Endothelial cell of umbilical vein (primary cell): ENCODE results near the gene PPP1R11. TPM values are rescaled to one million over a fixed set of nuclear protein-coding genes. Genes with fewer than 3 reads are reported as not detected.

Experiments used
- BruUV-seq: library from RNA; stranded (reverse); fragments of 400-500 nt; replicated peaks from 2 replicates; lab custom pipeline; 2021; lab: Mats Ljungman, UMichigan
- CTCF ChIA-PET: fragments of 300-600, 350-600 bp; sonication (Branson Sonifier 250); formaldehyde crosslinking; loops from one replicate; lab custom pipeline; 2021; ENCODE audit warnings: antibody characterized with exemption, inconsistent platforms; lab: Charles Lee
- POLR2A ChIA-PET: fragments of 300-600, 350-600 bp; sonication (Branson Sonifier 250); formaldehyde crosslinking; loops from one replicate; lab custom pipeline; 2021; ENCODE audit warnings: antibody characterized with exemption, inconsistent platforms; lab: Charles Lee
- DNase-seq: peaks from one replicate; pipeline ENCODE4 v3.0.0-alpha.2; 2011; ENCODE audit warnings: low read depth, low spot score
- FAIRE-seq: peaks from 2 replicates; lab custom pipeline; 2011; peaks lifted over from hg19 to GRCh38; lab: Jason Lieb, UNC
- H2AFZ ChIP-seq: 2 replicates; pipeline ENCODE4 v1.6.0; 2012; ENCODE audit warnings: low read depth, low read length, control low read depth, inconsistent platforms
- H3K27ac ChIP-seq: 2 replicates; pipeline ENCODE4 v1.5.1; 2011; ENCODE audit warnings: low read depth, mild to moderate bottlenecking, control low read depth, low read length, moderate library complexity; ENCODE audit not compliant: insufficient read depth
- H3K27me3 ChIP-seq, 2 experiments: 2 replicates each; pipeline versions ENCODE4 v1.6.0 to v1.6.1; 2011; ENCODE audit warnings: low read length in 2 of 2, mixed read lengths in 1 of 2; ENCODE audit not compliant: control insufficient read depth in 2 of 2, insufficient read depth in 2 of 2
- H3K36me3 ChIP-seq, 2 experiments: 2 replicates in 1 of 2; 3 replicates in 1 of 2; pipeline ENCODE4 v1.5.1; 2011; ENCODE audit warnings: low read length in 2 of 2, mild to moderate bottlenecking in 1 of 2, moderate library complexity in 1 of 2; ENCODE audit not compliant: control insufficient read depth in 2 of 2, insufficient read depth in 2 of 2; ENCODE audit errors: extremely low read depth in 1 of 2
- H3K4me1 ChIP-seq: 3 replicates; pipeline ENCODE4 v1.5.1; 2011; ENCODE audit warnings: mild to moderate bottlenecking, low read length; ENCODE audit not compliant: control insufficient read depth, insufficient read depth; ENCODE audit errors: extremely low read depth
- H3K4me2 ChIP-seq: 2 replicates; pipeline ENCODE4 v1.6.1; 2011; ENCODE audit warnings: low read length, control low read depth, mixed read lengths; ENCODE audit not compliant: insufficient read depth
- H3K4me3 ChIP-seq, 3 experiments: fragments of 200-600 bp in 1 of 3; sonication (generic), shearing (Covaris generic) in 1 of 3; replicated peaks in 1 of 3; 2 replicates each; pipeline ENCODE4 v1.5.1; 2011 to 2016; ENCODE audit warnings: control low read depth in 3 of 3, low read length in 3 of 3, mild to moderate bottlenecking in 2 of 3, inconsistent platforms in 1 of 3, low read depth in 1 of 3, moderate library complexity in 1 of 3; ENCODE audit not compliant: insufficient read depth in 1 of 3
- H3K79me2 ChIP-seq: 2 replicates; pipeline ENCODE4 v1.6.0; 2012; ENCODE audit warnings: low read length, inconsistent platforms; ENCODE audit not compliant: control insufficient read depth, insufficient read depth
- H3K9ac ChIP-seq: replicated peaks from 2 replicates; pipeline ENCODE3; 2011; ENCODE audit warnings: low read length, control low read depth; ENCODE audit not compliant: insufficient read depth; ENCODE audit errors: extremely low read depth
- H3K9me1 ChIP-seq: replicated peaks from 3 replicates; pipeline ENCODE4 v1.6.0; 2011; ENCODE audit warnings: mild to moderate bottlenecking, low read length; ENCODE audit not compliant: control insufficient read depth, insufficient read depth; ENCODE audit errors: extremely low read depth
- H3K9me3 ChIP-seq: replicated peaks from 2 replicates; pipeline ENCODE4 v1.5.1; 2012; ENCODE audit warnings: low read length, inconsistent platforms; ENCODE audit not compliant: control insufficient read depth, insufficient read depth
- H4K20me1 ChIP-seq: replicated peaks from 2 replicates; pipeline ENCODE3; 2011; ENCODE audit warnings: mild to moderate bottlenecking, low read length; ENCODE audit not compliant: control insufficient read depth, insufficient read depth; ENCODE audit errors: extremely low read depth
- CTCF ChIP-seq, 2 donors: IDR thresholded peaks; 1 replicate in 1 of 2; 2 replicates in 1 of 2; pipeline ENCODE4 v1.5.1; 2011; ENCODE audit warnings: low read length in 2 of 2, mild to moderate bottlenecking in 2 of 2, moderate library complexity in 2 of 2, control low read depth in 1 of 2, inconsistent platforms in 1 of 2, low read depth in 1 of 2; ENCODE audit not compliant: insufficient read depth in 1 of 2; ENCODE audit errors: extremely low read depth in 1 of 2
- EZH2 ChIP-seq: IDR thresholded peaks from 2 replicates; pipeline ENCODE4 v1.6.1; 2012; ENCODE audit warnings: borderline replicate concordance, low read depth, mild to moderate bottlenecking, moderate library complexity, low read length, inconsistent platforms; ENCODE audit not compliant: severe bottlenecking
- FOS ChIP-seq: IDR thresholded peaks from 2 replicates; pipeline ENCODE4 v1.6.1; 2011; ENCODE audit warnings: mild to moderate bottlenecking, low read length, moderate library complexity, borderline replicate concordance; ENCODE audit not compliant: insufficient read depth
- GATA2 ChIP-seq: IDR thresholded peaks from 2 replicates; pipeline ENCODE4 v1.7.0; 2011; ENCODE audit warnings: low read depth, mild to moderate bottlenecking, moderate library complexity, mixed read lengths, low read length; ENCODE audit not compliant: insufficient read length, insufficient read depth
- JUN ChIP-seq: IDR thresholded peaks from 2 replicates; pipeline ENCODE4 v1.6.1; 2011; ENCODE audit warnings: borderline replicate concordance, low read depth; ENCODE audit not compliant: insufficient read length, insufficient read depth
- MAX ChIP-seq: IDR thresholded peaks from 2 replicates; pipeline ENCODE4 v1.6.1; 2011; ENCODE audit not compliant: insufficient read depth, insufficient read length
- MYC ChIP-seq: IDR thresholded peaks from one replicate; pipeline ENCODE4 v1.6.1; 2011; ENCODE audit warnings: mild to moderate bottlenecking, low read depth, low read length
- POLR2A ChIP-seq: IDR thresholded peaks from 2 replicates; pipeline ENCODE4 v1.6.1; 2012; ENCODE audit warnings: low read depth, mild to moderate bottlenecking, control low read depth, low read length
- POLR2AphosphoS5 ChIP-seq: IDR thresholded peaks from 2 replicates; pipeline ENCODE4 v1.6.1; 2012; ENCODE audit warnings: low read depth, mild to moderate bottlenecking, control low read depth, low read length, moderate library complexity; ENCODE audit not compliant: insufficient read depth
- dilution Hi-C: fragments of 300-500 bp; cut with MboI; formaldehyde crosslinking; loops from one replicate; pipeline ENCODE4 v1.15.0; 2019; ENCODE audit warnings: low sequenced_read_pairs; ENCODE audit not compliant: extremely low pct_ligation_motif_present
- intact Hi-C: fragments of 100-400 bp; cut with micrococcal nuclease; formaldehyde crosslinking; loops from one replicate; pipeline ENCODE4 v1.10.0; 2022
- polyA plus RNA-seq, 4 experiments: library from polyadenylated mRNA; depleted of rRNA in 3 of 4; stranded (reverse) in 3 of 4; unstranded in 1 of 4; fragments of >200 nt; gene quantifications; 2 replicates each; pipeline versions ENCODE4 v1.2.1 to v1.2.3, GENCODE V29; 2011 to 2012; ENCODE audit warnings: missing spikeins in 1 of 4
- total RNA-seq: library from RNA; stranded (reverse); gene quantifications from 2 replicates; pipeline ENCODE4 v1.2.3, GENCODE V29; 2021

PPP1R11 gene
- total and polyA plus RNA-seq, 2 donors (not counting 3 experiments of a cell fraction or from before 2014, with no cell fraction given): 32.4 to 44.1 TPM

DNA sequence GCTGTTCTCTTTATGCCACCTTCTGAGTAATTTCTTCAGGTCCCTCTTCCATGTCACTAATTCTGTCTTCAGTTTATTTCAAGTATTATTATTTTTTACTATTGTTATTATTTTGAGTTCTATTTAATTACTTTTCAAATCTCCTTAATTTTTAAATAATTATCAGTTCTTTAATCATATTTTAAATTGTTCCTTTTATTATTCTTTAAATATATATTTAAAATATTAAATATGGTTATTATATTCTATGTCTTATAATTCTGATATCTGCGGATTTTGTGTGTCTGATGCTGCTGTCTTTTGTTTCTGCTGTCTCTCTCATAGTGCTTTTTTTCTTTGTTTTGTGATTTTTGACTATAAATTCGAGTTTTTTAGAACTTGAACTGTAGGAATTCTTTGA lies 3.7 kb upstream of the PPP1R11 start:
- intact Hi-C loops: no loop called here
- H3K4me1 ChIP-seq: peaks cover 28% of the 10 kb centered on the region
- H3K4me2 ChIP-seq: no peak overlapping the region
- no peaks in the 10 kb centered on the region for H3K9me1 ChIP-seq
- TF ChIP-seq FOS (no peak), MYC (no peak), EZH2 (no peak), POLR2AphosphoS5 (no peak), POLR2A (no peak), MAX (no peak), CTCF (IDR thresholded peaks at IDR 0.05; ENCODE audit: extremely low read depth in 1 of 2, insufficient read depth in 1 of 2, low read depth in 1 of 2, low read length in 2 of 2) (no peak), JUN (no peak), GATA2 (no peak)
- H4K20me1 ChIP-seq: no peaks in the 10 kb centered on the region
- H3K4me3 ChIP-seq: no peak overlapping the region
- peaks cover 19% of the 10 kb centered on the region for H3K79me2 ChIP-seq
- H3K27ac ChIP-seq: no peak overlapping the region
- no peak overlapping the region for H3K9ac ChIP-seq
- ChIA-PET POLR2A (no interaction called here), CTCF (no interaction called here)
- dilution Hi-C loops: no loop called here
- FAIRE-seq (no peak), DNase-seq (no peak)
- H3K36me3 ChIP-seq: no peaks in the 10 kb centered on the region
- H2AFZ ChIP-seq: no peak overlapping the region
- H3K27me3 ChIP-seq: no peaks in the 10 kb centered on the region
- no peaks in the 10 kb centered on the region for H3K9me3 ChIP-seq
- BruUV-seq: no TSS peak
